ENCODE measurements around the gene CCT2. TPM values are rescaled to one million over a fixed set of nuclear protein-coding genes. Genes with fewer than 3 reads are reported as not detected.

CCT2 gene
- total and polyA plus RNA-seq, 9 of the 15 experiments (the other 6 are each of a cell fraction or from before 2014, with no cell fraction given): 341 to 738 (median 490) TPM

GRCh38 chr12:69610126-69610525 lies 24.9 kb downstream of the CCT2 start:
- Histone ChIP-seq H3K79me2 (ENCODE audit: control insufficient read depth, insufficient read depth, low read length) (no peaks in the 10 kb centered on the region), H4K20me1 (replicated peaks; ENCODE audit: control insufficient read depth, insufficient read depth, low read length) (no peaks in the 10 kb centered on the region), H3K4me1 (replicated peaks in 1 of 2; ENCODE audit: control insufficient read depth in 2 of 2, insufficient read depth in 2 of 2, low read length in 2 of 2) (peaks cover 14 to 16% of the 10 kb centered on the region in 2 experiments), H3K27me3 (ENCODE audit: control insufficient read depth in 2 of 2, insufficient read depth in 2 of 2, low read length in 2 of 2) (no peaks in the 10 kb centered on the region; a peak in 1 of 5 replicates), H2AFZ (ENCODE audit: low read depth, low read length) (peak overlapping the region; percentile 64), H3K4me2 (ENCODE audit: insufficient read depth, low read length) (no peak overlapping the region), H3K36me3 (ENCODE audit: control insufficient read depth, insufficient read depth, low read length) (no peaks in the 10 kb centered on the region), H3K27ac (ENCODE audit: extremely low read depth, low read depth, low read length) (no peak overlapping the region), H3K9me3 (replicated peaks; ENCODE audit: control insufficient read depth, insufficient read depth, low read depth, low read length) (0 out of 2 replicates have a peak, but pooled peaks cover 3% of the 10 kb centered on the region), H3K9me1 (ENCODE audit: control insufficient read depth, insufficient read depth, low read length) (no peaks in the 10 kb centered on the region), H3K9ac (ENCODE audit: insufficient read depth in 1 of 2, low read depth in 2 of 2, low read length in 2 of 2) (no peak overlapping the region; a peak in 1 of 4 replicates), H3K4me3 (no peak overlapping the region)
- ATAC-seq (no peak), FAIRE-seq (no peak), DNase-seq (ENCODE audit: extremely low read depth in 1 of 4, low spot score in 3 of 4) (no peak)
- BruUV-seq (replicated peaks): no TSS peak
- WGBS (ENCODE audit: insufficient coverage, low coverage, missing lambda C conversion rate): 74% methylated on average over 13 of the region's 15 CpGs
- ChIA-PET CTCF (ENCODE audit: low intra/inter-chr PET ratio) (no interaction called here), POLR2A (interaction anchor here (1.1 to 1.8 kb wide), 3 partner anchors 10 to 19 kb away, joined by 3 to 6 read pairs (median 5); no protein-coding TSS in a partner anchor)
- intact Hi-C loops (cut with micrococcal nuclease): no loop called here
- in situ Hi-C loops (cut with MboI): no loop called here
- TF ChIP-seq BCL6 (CRISPR knock-in tag; IDR thresholded peaks at IDR 0.05) (no peak), TBL1XR1 (IDR thresholded peaks at IDR 0.05; ENCODE audit: low read length in 2 of 2) (no peak), MBD2 (IDR thresholded peaks at IDR 0.05; ENCODE audit: borderline replicate concordance, low read depth) (no peak), NCOR1 (IDR thresholded peaks at IDR 0.05) (no peak), SRF (CRISPR knock-in tag; IDR thresholded peaks at IDR 0.05) (no peak), BRD4 (IDR thresholded peaks at IDR 0.05) (no peak), ZFP1 (CRISPR knock-in tag; IDR thresholded peaks at IDR 0.05) (no peak), HOXB6 (CRISPR knock-in tag; IDR thresholded peaks at IDR 0.05; ENCODE audit: borderline replicate concordance) (no peak), ZNF263 (CRISPR knock-in tag; IDR thresholded peaks at IDR 0.05; ENCODE audit: borderline replicate concordance) (no peak), MEF2D (tag; conservative IDR thresholded peaks at IDR 0.05; ENCODE audit: low read depth) (no peak), ZNF830 (CRISPR knock-in tag; IDR thresholded peaks at IDR 0.05) (no peak), BDP1 (IDR thresholded peaks at IDR 0.05; ENCODE audit: insufficient read depth, insufficient read length) (no peak)
- TF ChIP-seq, protein P1, sequence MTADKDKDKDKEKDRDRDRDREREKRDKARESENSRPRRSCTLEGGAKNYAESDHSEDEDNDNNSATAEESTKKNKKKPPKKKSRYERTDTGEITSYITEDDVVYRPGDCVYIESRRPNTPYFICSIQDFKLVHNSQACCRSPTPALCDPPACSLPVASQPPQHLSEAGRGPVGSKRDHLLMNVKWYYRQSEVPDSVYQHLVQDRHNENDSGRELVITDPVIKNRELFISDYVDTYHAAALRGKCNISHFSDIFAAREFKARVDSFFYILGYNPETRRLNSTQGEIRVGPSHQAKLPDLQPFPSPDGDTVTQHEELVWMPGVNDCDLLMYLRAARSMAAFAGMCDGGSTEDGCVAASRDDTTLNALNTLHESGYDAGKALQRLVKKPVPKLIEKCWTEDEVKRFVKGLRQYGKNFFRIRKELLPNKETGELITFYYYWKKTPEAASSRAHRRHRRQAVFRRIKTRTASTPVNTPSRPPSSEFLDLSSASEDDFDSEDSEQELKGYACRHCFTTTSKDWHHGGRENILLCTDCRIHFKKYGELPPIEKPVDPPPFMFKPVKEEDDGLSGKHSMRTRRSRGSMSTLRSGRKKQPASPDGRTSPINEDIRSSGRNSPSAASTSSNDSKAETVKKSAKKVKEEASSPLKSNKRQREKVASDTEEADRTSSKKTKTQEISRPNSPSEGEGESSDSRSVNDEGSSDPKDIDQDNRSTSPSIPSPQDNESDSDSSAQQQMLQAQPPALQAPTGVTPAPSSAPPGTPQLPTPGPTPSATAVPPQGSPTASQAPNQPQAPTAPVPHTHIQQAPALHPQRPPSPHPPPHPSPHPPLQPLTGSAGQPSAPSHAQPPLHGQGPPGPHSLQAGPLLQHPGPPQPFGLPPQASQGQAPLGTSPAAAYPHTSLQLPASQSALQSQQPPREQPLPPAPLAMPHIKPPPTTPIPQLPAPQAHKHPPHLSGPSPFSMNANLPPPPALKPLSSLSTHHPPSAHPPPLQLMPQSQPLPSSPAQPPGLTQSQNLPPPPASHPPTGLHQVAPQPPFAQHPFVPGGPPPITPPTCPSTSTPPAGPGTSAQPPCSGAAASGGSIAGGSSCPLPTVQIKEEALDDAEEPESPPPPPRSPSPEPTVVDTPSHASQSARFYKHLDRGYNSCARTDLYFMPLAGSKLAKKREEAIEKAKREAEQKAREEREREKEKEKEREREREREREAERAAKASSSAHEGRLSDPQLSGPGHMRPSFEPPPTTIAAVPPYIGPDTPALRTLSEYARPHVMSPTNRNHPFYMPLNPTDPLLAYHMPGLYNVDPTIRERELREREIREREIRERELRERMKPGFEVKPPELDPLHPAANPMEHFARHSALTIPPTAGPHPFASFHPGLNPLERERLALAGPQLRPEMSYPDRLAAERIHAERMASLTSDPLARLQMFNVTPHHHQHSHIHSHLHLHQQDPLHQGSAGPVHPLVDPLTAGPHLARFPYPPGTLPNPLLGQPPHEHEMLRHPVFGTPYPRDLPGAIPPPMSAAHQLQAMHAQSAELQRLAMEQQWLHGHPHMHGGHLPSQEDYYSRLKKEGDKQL (CRISPR knock-in tag; IDR thresholded peaks at IDR 0.05; ENCODE audit: borderline replicate concordance): no peak
- TF ChIP-seq, protein P2, sequence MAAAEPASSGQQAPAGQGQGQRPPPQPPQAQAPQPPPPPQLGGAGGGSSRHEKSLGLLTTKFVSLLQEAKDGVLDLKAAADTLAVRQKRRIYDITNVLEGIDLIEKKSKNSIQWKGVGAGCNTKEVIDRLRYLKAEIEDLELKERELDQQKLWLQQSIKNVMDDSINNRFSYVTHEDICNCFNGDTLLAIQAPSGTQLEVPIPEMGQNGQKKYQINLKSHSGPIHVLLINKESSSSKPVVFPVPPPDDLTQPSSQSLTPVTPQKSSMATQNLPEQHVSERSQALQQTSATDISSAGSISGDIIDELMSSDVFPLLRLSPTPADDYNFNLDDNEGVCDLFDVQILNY (CRISPR knock-in tag; IDR thresholded peaks at IDR 0.05): no peak
- TF ChIP-seq, protein P3, sequence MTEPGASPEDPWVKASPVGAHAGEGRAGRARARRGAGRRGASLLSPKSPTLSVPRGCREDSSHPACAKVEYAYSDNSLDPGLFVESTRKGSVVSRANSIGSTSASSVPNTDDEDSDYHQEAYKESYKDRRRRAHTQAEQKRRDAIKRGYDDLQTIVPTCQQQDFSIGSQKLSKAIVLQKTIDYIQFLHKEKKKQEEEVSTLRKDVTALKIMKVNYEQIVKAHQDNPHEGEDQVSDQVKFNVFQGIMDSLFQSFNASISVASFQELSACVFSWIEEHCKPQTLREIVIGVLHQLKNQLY (CRISPR knock-in tag; conservative IDR thresholded peaks at IDR 0.05): no peak
